NCI-H82 treated with DMSO at 0.1 percent for 48 hours (cell line): ENCODE results near the gene HRK.
A peak's percentile ranks its signal among the peaks of the same experiment; 100 is the strongest.
"Not testable (repeated sequence)": the region's sequence is repeated elsewhere in the genome, so short reads cannot be mapped to it uniquely, and the experiment has no call there.

Source experiments
- DNase-seq: peaks from one replicate; lab custom pipeline; 2025; ENCODE audit not compliant: unreplicated experiment; lab: John Stamatoyannopoulos, UW

The HRK gene

GRCh38 chr12:116820064-116820656 lies 61.1 kb downstream of the HRK start:
- DNase-seq, result no peak

- DNase-seq, result peak; percentile 75
These were observed 62.1 kb downstream of the HRK start for GRCh38 chr12:116818948-116819832.

GRCh38 chr12:116818341-116818856 lies 62.8 kb downstream of the HRK start:
- DNase-seq, result no peak

- DNase-seq, result not testable (repeated sequence)
These were observed 66.5 kb downstream of the HRK start for GRCh38 chr12:116814766-116815165.

GRCh38 chr12:116813271-116814041 lies 67.8 kb downstream of the HRK start:
- no peak for DNase-seq

GRCh38 chr12:116812238-116812637 lies 69.0 kb downstream of the HRK start:
- DNase-seq, result no peak

GRCh38 chr12:116808113-116809105 lies 72.8 kb downstream of the HRK start:
- DNase-seq, result no peak

GRCh38 chr12:116807546-116807945 lies 73.7 kb downstream of the HRK start:
- no peak for DNase-seq

GRCh38 chr12:116806845-116807440 lies 74.3 kb downstream of the HRK start:
- no peak for DNase-seq
